CD4-positive, alpha-beta T cell (primary cell): Measurements from ENCODE around the gene ZNF711. TPM values are rescaled to one million over a fixed set of nuclear protein-coding genes. Genes with fewer than 3 reads are reported as not detected.
"Not testable (repeated sequence)": the region's sequence is repeated elsewhere in the genome, so short reads cannot be mapped to it uniquely, and the experiment has no call there.

Source experiments
- ATAC-seq: fragments of 200-7000 bp; cut with Tn5 transposase; one replicate; pipeline ENCODE4 v1.10.0; 2022; ENCODE audit warnings: mild to moderate bottlenecking; ENCODE audit not compliant: poor library complexity
- CTCF ChIA-PET: fragments of 350-600 bp; sonication (Branson Sonifier 250); formaldehyde crosslinking; loops from one replicate; lab custom pipeline; 2021; ENCODE audit warnings: antibody characterized with exemption, inconsistent platforms; lab: Charles Lee
- POLR2A ChIA-PET: fragments of 350-600 bp; sonication (Branson Sonifier 250); formaldehyde crosslinking; loops from one replicate; lab custom pipeline; 2021; ENCODE audit warnings: antibody characterized with exemption, inconsistent platforms; lab: Charles Lee
- DNase-seq, 14 experiments: peaks; one replicate each; pipeline ENCODE4 v3.0.0-alpha.2; 2013 to 2020; ENCODE audit warnings: mixed read lengths in 2 of 14
- H3K27ac ChIP-seq, 2 donors: one replicate each; pipeline versions ENCODE4 v1.5.1 to v1.7.0; 2013; ENCODE audit warnings: low read length in 2 of 2, low read depth in 1 of 2, mild to moderate bottlenecking in 1 of 2
- H3K27me3 ChIP-seq, 2 experiments: 1 replicate in 1 of 2; 2 replicates in 1 of 2; pipeline versions ENCODE4 v1.6.1 to v1.7.0; 2013; ENCODE audit warnings: low read length in 2 of 2, control low read depth in 1 of 2, mild to moderate bottlenecking in 1 of 2, moderate library complexity in 1 of 2; ENCODE audit not compliant: insufficient read depth in 2 of 2, control insufficient read depth in 1 of 2
- H3K36me3 ChIP-seq: one replicate; pipeline ENCODE4 v1.6.1; 2013; ENCODE audit warnings: low read length, control low read depth; ENCODE audit not compliant: insufficient read depth
- H3K4me1 ChIP-seq: one replicate; pipeline ENCODE4 v1.6.1; 2013; ENCODE audit warnings: low read length, control low read depth; ENCODE audit not compliant: insufficient read depth
- H3K4me3 ChIP-seq: one replicate; pipeline ENCODE4 v1.5.1; 2013; ENCODE audit warnings: mild to moderate bottlenecking, low read length, moderate library complexity
- H3K9me3 ChIP-seq, 2 experiments: 1 replicate in 1 of 2; 2 replicates in 1 of 2; pipeline versions ENCODE4 v1.6.1 to v1.7.0; 2013; ENCODE audit warnings: low read length in 2 of 2, mild to moderate bottlenecking in 2 of 2, control low read depth in 1 of 2, moderate library complexity in 1 of 2; ENCODE audit not compliant: control insufficient read depth in 1 of 2, insufficient read depth in 1 of 2
- H3K27ac Mint-ChIP-seq: one replicate; pipeline ENCODE4 v1.8.0; 2020; ENCODE audit warnings: mixed read lengths
- H3K27me3 Mint-ChIP-seq: one replicate; pipeline ENCODE4 v1.8.0; 2021; ENCODE audit warnings: mixed read lengths
- H3K36me3 Mint-ChIP-seq: one replicate; pipeline ENCODE4 v1.8.0; 2021; ENCODE audit warnings: low read depth, mixed read lengths
- H3K4me1 Mint-ChIP-seq: one replicate; pipeline ENCODE4 v1.8.0; 2021; ENCODE audit warnings: low read depth, mixed read lengths
- H3K4me3 Mint-ChIP-seq: one replicate; pipeline ENCODE4 v1.8.0; 2020; ENCODE audit warnings: mild to moderate bottlenecking, mixed read lengths
- H3K9me3 Mint-ChIP-seq: one replicate; pipeline ENCODE4 v1.8.0; 2020; ENCODE audit warnings: mixed read lengths
- CTCF ChIP-seq: fragments of 200-600 bp; IDR thresholded peaks from one replicate; pipeline ENCODE4 v1.8.0; 2022; ENCODE audit warnings: antibody characterized with exemption, mild to moderate bottlenecking
- intact Hi-C, 2 experiments: fragments of 100-400 bp; cut with DNase I in 1 of 2; cut with micrococcal nuclease in 1 of 2; formaldehyde crosslinking; loops; one replicate each; pipeline versions ENCODE4 v1.15.1 to v1.9.0; 2023 to 2025; cut with DNase I, micrococcal nuclease
- total RNA-seq, 174 experiments: library from RNA in 2 of 174; stranded (reverse) in 2 of 174; gene quantifications; one replicate each; pipeline ENCODE4 v1.2.3 and lab custom pipeline; 2021 to 2026

The ZNF711 gene
- total RNA-seq, 2 experiments from 2014 or later: 3.8 to 4.7 TPM

- Histone ChIP-seq H3K4me1 (no peaks in the 10 kb centered on the region), H3K4me3 (no peak overlapping the region), H3K27me3 (no peaks in the 10 kb centered on the region), H3K27ac (no peak overlapping the region), H3K36me3 (no peaks in the 10 kb centered on the region), H3K9me3 (no peaks in the 10 kb centered on the region)
- Mint-ChIP-seq H3K36me3 (no peaks in the 10 kb centered on the region), H3K4me1 (no peaks in the 10 kb centered on the region), H3K4me3 (no peak overlapping the region), H3K9me3 (no peaks in the 10 kb centered on the region), H3K27ac (no peak overlapping the region), H3K27me3 (no peaks in the 10 kb centered on the region)
- ChIA-PET CTCF (no interaction called here), POLR2A (no interaction called here)
- no peak for DNase-seq
- ATAC-seq: no peak
- no peak for TF ChIP-seq CTCF
- intact Hi-C loops: no loop called here
These were observed 20.4 kb upstream of the ZNF711 start for GRCh38 chrX:85223359-85223758.

GRCh38 chrX:85243155-85243554 is 636 bp upstream of the ZNF711 start:
- Mint-ChIP-seq H3K36me3 (peaks cover 5% of the 10 kb centered on the region), H3K27me3 (peaks cover 7% of the 10 kb centered on the region), H3K27ac (no peak overlapping the region), H3K9me3 (peaks cover 1% of the 10 kb centered on the region), H3K4me3 (peak overlapping the region; percentile 67), H3K4me1 (peaks cover 10% of the 10 kb centered on the region)
- Histone ChIP-seq H3K27me3 (no peaks in the 10 kb centered on the region), H3K36me3 (no peaks in the 10 kb centered on the region), H3K4me1 (peaks cover 6% of the 10 kb centered on the region), H3K27ac (no peak overlapping the region), H3K4me3 (no peak overlapping the region), H3K9me3 (peaks cover 0 to 6% of the 10 kb centered on the region in 2 experiments)
- DNase-seq (no peak), ATAC-seq (no peak)
- TF ChIP-seq CTCF: no peak
- ChIA-PET POLR2A (no interaction called here), CTCF (no interaction called here)
- intact Hi-C loops: no loop called here

GRCh38 chrX:85244450-85245211 is 840 bp downstream of the ZNF711 start:
- intact Hi-C loops: no loop called here
- H3K27ac ChIP-seq: no peak overlapping the region
- ATAC-seq: peak; percentile 38
- peaks cover 5% of the 10 kb centered on the region for H3K36me3 Mint-ChIP-seq
- peak overlapping the region; percentile 96 for H3K4me3 Mint-ChIP-seq
- H3K9me3 ChIP-seq: peaks cover 0 to 6% of the 10 kb centered on the region in 2 experiments
- H3K4me1 Mint-ChIP-seq: peaks cover 10% of the 10 kb centered on the region
- peak overlapping the region; percentile 71 for H3K27ac Mint-ChIP-seq
- ChIA-PET POLR2A (no interaction called here), CTCF (no interaction called here)
- TF ChIP-seq CTCF: no peak
- H3K36me3 ChIP-seq: no peaks in the 10 kb centered on the region
- H3K9me3 Mint-ChIP-seq: no peaks in the 10 kb centered on the region
- peak overlapping the region; percentile 62 for H3K4me3 ChIP-seq
- peaks cover 7% of the 10 kb centered on the region for H3K27me3 Mint-ChIP-seq
- DNase-seq: peak in 3 of 14 experiments; percentile 6 to 9 (median 9)
- H3K4me1 ChIP-seq: peaks cover 6% of the 10 kb centered on the region
- H3K27me3 ChIP-seq: no peaks in the 10 kb centered on the region

- H3K9me3 ChIP-seq, H3K9me3 Mint-ChIP-seq, intact Hi-C loops, H3K4me3 Mint-ChIP-seq, H3K27ac ChIP-seq, POLR2A ChIA-PET, H3K36me3 ChIP-seq, H3K27me3 Mint-ChIP-seq, DNase-seq, H3K4me1 ChIP-seq, H3K27ac Mint-ChIP-seq, H3K4me1 Mint-ChIP-seq, ATAC-seq, H3K36me3 Mint-ChIP-seq, H3K27me3 ChIP-seq, CTCF ChIA-PET, H3K4me3 ChIP-seq: not testable (repeated sequence)
These were observed 41.5 kb downstream of the ZNF711 start for GRCh38 chrX:85285286-85285685.
